Gastrocnemius medialis (tissue), 4 donors: ENCODE results near the gene SPATA12.

Source experiments
- POLR2A ChIP-seq, 2 donors: fragments of 450-650 bp; IDR thresholded peaks; one replicate each; pipeline ENCODE4 v1.6.1; 2017; ENCODE audit warnings: antibody characterized with exemption in 2 of 2, mild to moderate bottlenecking in 2 of 2, moderate library complexity in 2 of 2
- TF ChIP-seq, protein P1 (sequence below), 5 experiments: fragments of 450-650 bp in 3 of 5; fragments of 200-600 bp in 2 of 5; sonication (generic) in 2 of 5; IDR thresholded peaks in 4 of 5; conservative IDR thresholded peaks in 1 of 5; 1 replicate in 4 of 5; 2 replicates in 1 of 5; pipeline ENCODE4 v1.5.1; 2016 to 2019; ENCODE audit warnings: antibody characterized with exemption in 5 of 5, mild to moderate bottlenecking in 3 of 5, moderate library complexity in 3 of 5

DNA sequence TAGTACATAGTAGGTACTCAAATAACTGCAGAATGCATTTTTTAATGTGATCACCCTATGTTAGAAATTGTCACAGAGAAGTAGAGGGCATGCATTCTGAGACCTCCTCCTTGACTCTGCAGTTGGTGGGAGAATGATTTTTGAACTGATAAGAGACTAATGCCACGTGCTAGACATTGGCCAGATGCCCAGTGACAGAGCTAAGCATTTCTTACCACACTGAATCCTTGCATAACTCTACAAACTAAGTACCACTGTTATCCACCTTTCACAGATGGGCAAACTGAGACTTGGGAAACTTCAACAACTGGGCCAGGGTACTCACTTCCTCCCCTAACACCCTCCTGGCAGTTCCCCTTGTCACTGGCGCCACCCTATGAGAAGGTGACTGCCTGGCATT lies 33.5 kb upstream of the SPATA12 start:
- TF ChIP-seq POLR2A (IDR thresholded peaks at IDR 0.05) = no peak
- TF ChIP-seq, protein P1, sequence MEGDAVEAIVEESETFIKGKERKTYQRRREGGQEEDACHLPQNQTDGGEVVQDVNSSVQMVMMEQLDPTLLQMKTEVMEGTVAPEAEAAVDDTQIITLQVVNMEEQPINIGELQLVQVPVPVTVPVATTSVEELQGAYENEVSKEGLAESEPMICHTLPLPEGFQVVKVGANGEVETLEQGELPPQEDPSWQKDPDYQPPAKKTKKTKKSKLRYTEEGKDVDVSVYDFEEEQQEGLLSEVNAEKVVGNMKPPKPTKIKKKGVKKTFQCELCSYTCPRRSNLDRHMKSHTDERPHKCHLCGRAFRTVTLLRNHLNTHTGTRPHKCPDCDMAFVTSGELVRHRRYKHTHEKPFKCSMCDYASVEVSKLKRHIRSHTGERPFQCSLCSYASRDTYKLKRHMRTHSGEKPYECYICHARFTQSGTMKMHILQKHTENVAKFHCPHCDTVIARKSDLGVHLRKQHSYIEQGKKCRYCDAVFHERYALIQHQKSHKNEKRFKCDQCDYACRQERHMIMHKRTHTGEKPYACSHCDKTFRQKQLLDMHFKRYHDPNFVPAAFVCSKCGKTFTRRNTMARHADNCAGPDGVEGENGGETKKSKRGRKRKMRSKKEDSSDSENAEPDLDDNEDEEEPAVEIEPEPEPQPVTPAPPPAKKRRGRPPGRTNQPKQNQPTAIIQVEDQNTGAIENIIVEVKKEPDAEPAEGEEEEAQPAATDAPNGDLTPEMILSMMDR (IDR thresholded peaks at IDR 0.05 in 4 of 5, conservative IDR thresholded peaks at IDR 0.05 in 1 of 5) = no peak
